Daoy (cell line): ENCODE measurements around the gene MYO7B. TPM values are rescaled to one million over a fixed set of nuclear protein-coding genes. Genes with fewer than 3 reads are reported as not detected.

ENCODE experiments used
- DNase-seq: peaks from one replicate; pipeline ENCODE4 v3.0.0-alpha.2; 2015; ENCODE audit warnings: low read depth
- total RNA-seq: library from RNA; depleted of rRNA; stranded (reverse); fragments of >200 nt; shearing (Covaris generic); gene quantifications from 2 replicates; pipeline ENCODE4 v1.2.3, GENCODE V29; 2014

Gene MYO7B
- total RNA-seq, 1 experiment from 2014 or later, result 0.91 TPM

DNA sequence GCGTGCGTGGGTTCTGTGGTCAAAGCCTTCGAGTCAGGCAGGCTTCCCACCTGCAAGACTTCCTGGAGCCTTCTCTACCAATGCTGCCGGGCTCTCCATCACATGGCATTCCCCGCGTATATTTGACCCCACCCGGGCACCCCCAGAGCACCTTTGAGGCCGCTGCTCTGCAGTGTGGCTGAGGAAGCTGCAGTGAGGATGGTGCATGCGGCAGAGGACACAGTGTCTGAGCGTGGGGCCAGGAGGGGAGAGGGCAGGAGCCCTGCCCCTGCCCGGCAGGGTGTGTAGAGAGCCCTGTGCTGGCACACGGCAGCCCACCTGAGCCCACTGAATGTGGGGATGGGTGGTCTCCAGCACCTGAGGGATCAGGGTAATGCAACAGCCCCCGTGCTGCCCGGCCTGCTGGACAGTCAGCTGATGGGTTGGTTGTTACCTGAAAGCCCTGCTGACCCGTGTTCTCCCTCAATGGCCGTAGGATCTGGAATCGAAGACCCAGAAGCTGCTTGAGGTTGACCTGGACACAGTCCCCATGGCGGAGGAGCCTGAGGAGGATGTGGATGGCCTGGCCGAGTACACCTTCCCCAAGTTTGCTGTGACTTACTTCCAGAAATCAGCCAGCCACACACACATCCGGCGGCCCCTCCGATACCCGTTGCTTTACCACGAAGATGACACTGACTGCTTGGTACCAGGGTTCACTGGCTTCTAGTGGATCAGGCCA, 73.7 kb downstream of the MYO7B start:
- no peak for DNase-seq

DNA sequence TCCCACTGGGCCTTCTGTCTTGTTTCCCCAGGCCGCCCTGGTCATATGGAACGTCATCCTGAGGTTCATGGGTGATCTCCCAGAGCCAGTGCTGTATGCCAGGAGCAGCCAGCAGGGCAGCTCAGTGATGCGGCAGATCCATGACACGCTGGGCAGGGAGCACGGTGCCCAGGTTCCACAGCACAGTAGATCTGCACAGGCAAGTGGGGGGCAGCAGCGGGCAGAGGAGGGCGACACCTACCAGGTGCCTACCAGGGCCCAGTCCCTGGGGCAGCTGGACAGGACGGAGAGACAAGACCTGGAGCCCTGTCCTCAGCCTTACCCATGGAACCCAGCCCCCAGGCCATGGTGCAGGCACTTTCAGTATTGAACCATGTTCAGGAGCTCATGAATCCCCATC, 74.3 kb downstream of the MYO7B start:
- DNase-seq, result no peak

DNA sequence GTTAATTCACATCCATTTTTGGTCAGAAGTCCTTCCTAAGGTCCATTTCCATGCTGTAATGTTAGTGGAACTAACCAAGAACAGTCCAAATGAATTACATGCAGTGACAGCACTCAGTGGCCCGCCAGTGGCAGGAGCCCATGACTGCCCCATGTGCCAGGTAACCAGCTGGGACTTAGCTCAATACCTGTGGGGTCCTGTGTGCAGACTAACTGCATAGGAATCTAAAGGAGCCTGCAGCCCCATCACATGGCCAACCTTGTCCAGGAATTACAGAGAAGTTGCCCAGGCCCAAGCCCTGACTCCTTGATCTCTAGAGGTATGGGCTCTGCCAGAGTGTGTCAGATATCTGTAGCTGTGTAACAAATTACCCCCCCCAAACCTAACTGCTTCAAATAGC, 75.1 kb downstream of the MYO7B start:
- no peak for DNase-seq

- DNase-seq, result no peak
Observed at GRCh38 chr2:127611076-127611925, 75.8 kb downstream of the MYO7B start.

GRCh38 chr2:127612111-127612822, 76.8 kb downstream of the MYO7B start:
- DNase-seq, result no peak

GRCh38 chr2:127614246-127614645, 78.8 kb downstream of the MYO7B start:
- no peak for DNase-seq

DNA sequence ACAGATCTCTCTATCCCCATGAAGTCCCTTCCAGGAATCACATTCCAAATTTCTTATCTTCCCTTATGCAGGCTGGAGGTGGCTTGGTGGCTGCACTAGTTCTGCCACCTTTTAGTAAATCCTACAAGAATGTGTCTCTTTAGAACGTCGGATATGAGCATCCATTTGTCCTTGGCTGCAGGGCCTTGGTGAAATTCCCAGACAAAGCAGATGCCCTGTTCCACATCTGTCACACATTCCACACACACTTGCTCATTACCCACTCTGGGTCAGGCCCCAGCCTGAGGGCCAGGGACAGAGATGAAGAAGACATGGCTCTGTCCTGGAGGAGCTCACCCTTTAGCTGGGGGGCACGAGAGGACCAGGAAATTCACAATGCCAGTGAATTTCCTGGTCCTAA, 79.2 kb downstream of the MYO7B start:
- no peak for DNase-seq

- peak; percentile 57 for DNase-seq
Observed at GRCh38 chr2:127615511-127616166, 80.2 kb downstream of the MYO7B start.

DNA sequence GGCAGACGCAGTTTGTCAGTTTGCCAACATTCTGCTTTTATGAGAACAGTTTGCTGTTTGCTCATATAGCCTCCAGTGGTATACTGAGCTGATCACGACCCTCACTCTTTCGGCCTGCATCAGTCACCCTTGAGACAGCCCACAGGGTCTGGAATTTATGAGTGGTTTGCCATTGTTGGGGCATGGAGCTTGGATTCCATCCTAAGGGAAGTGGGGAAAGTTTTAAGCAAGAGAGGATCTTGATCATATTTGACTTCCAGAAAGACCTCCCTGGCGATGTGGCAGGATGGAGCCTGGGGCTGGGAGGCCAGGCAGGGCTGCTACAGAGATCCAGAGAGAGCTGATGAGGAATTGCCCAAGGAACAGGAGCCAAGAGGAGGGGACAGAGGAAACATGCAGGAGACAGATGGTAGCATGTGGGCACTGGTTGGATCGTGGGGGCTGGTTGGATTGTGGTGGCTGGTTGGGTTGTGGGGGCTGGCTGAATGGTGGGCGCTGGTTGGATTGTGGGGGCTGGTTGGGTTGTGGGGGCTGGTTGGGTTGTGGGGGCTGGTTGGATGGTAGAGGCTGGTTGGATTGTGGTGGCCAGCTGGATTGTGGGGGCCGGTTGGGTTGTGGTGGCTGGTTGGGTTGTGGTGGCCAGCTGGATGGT, 83.2 kb downstream of the MYO7B start:
- DNase-seq, result no peak

DNA sequence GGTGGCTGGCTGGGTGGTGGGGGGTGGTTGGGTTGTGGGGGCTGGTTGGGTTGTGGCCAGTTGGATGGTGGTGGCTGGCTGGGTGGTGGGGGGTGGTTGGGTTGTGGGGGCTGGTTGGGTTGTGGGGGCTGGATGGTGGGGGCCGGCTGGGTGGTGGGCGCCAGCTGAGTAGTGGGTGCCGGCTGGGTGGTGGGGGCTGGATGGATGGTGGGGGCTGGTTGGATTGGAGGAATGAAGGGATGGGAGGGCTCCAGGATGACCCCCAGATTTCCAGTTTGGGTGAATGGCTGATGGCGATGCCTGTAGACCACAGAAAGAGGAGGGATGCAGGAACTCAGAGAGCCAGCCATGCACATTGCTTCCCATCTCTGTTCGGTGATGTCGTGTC, 83.7 kb downstream of the MYO7B start:
- DNase-seq, result no peak

DNA sequence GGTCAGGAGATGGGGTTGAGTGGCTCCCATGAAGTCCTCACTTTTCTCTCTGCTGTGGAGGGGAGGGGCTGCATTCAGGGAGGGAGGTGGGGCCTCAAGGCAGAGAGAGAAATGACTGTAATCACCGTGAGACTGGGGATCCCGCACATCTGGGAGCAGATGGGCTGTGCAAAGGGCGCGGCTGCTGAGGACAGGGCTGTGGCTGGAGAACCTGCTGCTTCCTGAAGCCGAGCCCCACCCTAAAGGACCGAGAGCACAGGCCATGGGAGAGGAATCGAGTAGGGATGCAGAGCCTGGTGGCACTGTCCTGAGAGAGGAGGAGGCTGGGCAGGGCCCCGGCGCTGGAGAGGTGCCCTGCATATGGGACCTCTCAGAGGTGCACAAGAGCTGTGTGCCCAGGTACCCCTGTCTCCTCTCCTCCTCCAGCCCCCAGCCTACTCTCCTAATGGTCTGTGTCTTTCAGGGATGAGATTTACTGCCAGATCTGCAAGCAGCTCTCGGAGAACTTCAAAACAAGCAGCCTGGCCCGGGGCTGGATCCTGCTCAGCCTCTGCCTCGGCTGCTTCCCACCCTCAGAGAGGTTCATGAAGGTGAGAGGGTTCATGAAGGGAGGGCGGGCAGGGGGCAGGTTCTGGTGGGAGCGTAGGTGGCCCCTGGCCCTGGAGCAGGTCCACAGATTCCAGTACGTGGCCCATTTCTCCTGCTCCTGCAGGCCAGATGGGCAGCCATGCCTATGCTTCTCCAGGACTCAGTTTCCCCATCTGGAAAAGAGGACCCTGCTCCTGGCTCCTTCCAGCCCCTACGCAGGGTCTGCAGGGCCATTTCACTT, 84.6 kb downstream of the MYO7B start:
- DNase-seq, result no peak

GRCh38 chr2:127620866-127621265, 85.4 kb downstream of the MYO7B start:
- DNase-seq, result no peak

- no peak for DNase-seq
Observed at GRCh38 chr2:127621981-127622431, 86.5 kb downstream of the MYO7B start.

DNA sequence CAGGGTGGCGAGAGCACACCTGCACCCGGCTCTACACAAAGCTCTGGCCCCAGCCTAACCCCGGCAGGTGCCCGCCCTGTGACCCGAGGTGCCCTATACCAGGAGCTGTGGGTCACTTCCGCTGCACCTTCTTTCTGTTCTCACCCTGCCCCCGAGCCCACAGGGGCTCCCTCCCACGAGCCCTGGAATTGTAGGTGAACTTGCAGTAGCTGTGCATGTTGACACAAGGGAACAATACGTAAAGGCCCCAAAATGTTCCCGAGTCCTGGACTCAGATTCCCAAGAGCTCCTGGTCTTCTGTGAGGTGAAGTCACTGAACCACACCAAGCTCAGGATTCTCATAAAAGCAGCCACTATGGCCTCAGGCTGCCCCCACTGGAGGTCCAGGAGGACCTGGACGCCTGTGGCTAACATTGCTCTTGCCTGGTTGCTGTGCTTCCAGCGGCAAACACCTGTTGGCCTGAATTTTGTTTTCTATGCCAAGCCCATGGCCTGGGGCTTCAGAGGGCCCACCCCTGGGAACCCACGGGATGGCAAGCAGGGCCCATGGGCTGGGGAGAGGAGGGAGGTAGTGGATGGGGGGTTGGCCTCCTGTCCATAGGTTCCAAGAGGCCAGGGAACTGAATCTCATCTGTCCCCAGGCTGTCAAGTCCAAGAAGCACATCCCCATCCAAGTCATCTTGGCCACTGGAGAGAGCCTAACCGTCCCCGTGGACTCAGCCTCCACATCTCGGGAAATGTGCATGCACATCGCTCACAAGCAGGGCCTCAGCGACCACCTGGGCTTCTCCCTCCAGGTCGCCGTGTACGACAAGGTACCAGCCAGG, 87.3 kb downstream of the MYO7B start:
- no peak for DNase-seq

DNA sequence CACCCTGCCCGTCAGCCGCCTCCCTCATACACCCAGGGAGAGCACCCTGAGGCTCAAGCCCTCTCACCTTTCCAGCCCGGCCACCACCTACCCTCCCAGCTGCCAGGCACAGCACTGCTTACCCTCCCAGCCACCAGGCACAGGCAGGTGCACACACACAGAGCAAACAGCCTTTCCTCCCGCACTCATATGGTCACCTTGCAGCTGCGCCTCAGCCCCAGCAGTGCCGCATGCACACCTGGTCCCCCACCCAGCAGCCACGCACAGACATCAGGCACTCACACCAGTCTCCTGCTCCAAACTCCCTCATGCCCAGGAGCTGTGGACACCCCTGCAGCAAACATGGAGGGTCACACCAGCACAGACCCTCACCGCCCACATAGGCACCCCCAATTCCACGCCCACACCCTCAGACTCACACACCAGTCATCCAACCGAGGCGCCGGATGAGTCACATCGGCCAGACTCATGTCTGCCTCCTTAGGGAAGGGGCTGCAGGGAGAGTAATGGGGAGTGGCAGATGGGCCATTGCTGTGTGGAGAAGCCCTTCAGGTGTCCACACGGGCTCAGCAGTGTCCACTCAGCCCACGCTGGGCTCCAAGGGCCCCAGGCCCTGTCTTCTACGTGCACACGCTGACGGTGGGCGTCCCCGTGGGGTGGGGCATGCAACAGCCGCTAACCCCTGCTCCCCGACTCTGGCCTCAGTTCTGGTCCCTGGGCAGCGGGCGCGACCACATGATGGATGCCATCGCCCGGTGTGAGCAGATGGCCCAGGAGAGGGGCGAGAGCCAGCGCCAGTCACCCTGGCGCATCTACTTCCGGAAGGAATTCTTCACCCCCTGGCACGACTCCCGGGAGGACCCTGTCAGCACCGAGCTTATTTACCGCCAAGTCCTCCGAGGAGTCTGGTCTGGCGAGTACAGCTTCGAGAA, 88.2 kb downstream of the MYO7B start:
- DNase-seq, result peak; percentile 84

- no peak for DNase-seq
Observed at GRCh38 chr2:127624320-127624755, 88.9 kb downstream of the MYO7B start.

- DNase-seq, result no peak
Observed at GRCh38 chr2:127624756-127625571, 89.5 kb downstream of the MYO7B start.

GRCh38 chr2:127625572-127625951, 90.1 kb downstream of the MYO7B start:
- no peak for DNase-seq
